NCI-H1417 (cell line): ENCODE measurements around the gene TALDO1.

Source experiments
- DNase-seq, 3 experiments: peaks; one replicate each; lab custom pipeline; 2025; lab: John Stamatoyannopoulos, UW

Gene TALDO1

GRCh38 chr11:747158-748006, at the start of gene TALDO1:
Gene TALDO1, plus strand, starts transcription at chr11:747464. Its CDS starts 18 bp downstream, at chr11:747482.
- peak; percentile 92 to 96 (median 93) for DNase-seq

GRCh38 chr11:697811-698311, 49.4 kb upstream of the TALDO1 start:
- no peak for DNase-seq

GRCh38 chr11:698493-699115, 48.7 kb upstream of the TALDO1 start:
- no peak for DNase-seq

DNA sequence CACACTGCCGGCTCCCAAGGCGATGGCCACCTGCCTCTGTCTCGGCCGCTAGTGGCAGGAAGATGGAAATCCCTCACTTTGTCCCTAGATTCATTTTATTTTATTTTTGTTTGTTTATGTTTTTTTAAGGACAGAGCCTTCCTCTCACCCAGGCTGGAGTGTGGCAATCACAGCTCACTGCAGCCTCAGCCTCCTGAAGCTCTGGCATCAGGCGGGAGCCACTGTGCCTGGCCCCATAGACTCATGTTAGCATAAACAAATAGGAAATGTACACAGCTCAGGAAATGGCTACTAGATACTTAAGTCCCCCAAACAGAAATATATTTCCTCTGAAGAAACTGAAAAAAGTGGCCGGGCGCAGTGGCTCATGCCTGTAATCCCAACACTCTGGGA, 48.2 kb upstream of the TALDO1 start:
- DNase-seq, result no peak

DNA sequence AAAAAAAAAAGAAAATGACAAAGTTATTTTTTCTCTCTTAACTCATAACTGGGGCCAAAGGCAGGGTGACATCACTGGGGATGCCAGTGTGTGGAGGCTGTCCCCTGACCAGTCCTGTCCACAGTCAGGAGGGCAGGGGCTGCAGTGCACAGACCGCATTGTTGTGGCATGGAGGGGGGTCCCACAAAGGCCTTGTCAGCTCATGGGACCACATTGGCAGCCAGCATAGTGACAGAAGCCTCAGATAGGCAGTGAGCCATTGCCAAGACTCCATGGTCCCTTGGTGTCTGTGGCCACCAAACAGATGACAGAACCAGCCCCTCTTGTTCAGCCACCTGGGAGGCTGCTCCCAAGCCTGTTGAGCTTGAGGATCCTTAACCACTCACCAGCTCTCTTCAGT, 47.5 kb upstream of the TALDO1 start:
- peak in 1 of 3 experiments; percentile 60 for DNase-seq

- no peak for DNase-seq
Observed at GRCh38 chr11:701741-702461, 45.4 kb upstream of the TALDO1 start.

DNA sequence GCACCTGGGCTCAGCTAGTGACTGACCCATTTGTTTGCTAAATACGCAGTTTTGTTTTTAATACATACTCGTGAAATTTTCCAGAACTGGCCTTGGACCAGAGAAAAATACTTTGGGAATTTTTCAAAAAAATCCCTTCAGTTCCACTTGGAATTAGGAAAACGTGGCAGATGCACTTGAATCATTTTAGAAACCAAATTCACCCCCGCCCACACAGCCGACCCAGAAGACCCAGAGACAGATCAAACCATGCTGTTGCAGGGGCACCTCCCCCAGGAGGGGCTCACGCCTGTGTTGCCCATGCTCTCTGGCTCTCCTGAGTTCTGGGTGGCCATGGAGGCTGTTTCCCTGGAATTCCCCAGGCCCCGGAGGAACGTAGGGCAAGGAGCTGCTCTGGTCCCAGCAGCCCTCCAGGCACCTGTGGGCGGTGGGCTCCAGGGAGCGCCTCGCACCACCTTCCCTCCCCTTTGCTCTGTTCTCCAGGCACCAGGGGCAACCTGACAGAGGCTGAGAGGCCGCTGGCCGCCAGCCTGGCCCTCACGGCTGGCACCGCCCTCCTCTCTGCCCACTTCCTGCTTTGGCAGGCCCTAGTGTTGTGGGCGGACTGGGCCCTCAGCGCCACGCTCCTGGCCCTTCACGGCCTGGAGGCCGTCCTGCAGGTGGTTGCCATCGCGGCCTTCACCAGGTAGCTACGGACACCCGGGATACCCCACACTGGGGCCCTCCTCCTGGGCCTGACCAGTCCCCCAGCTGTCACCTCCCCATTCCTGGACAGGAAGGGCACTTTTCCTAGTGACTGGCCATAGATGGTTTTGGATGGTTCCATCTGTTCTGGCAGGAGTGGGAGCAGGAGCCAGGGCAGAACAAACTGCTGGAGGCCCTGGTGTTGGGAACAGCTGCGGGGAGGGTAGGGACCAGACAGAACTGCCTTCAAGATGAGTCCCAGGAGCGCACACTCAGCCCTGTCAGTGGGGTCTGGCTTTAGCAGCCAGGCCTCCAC, 44.5 kb upstream of the TALDO1 start:
- no peak for DNase-seq

- no peak for DNase-seq
Observed at GRCh38 chr11:703506-703905, 43.8 kb upstream of the TALDO1 start.

DNA sequence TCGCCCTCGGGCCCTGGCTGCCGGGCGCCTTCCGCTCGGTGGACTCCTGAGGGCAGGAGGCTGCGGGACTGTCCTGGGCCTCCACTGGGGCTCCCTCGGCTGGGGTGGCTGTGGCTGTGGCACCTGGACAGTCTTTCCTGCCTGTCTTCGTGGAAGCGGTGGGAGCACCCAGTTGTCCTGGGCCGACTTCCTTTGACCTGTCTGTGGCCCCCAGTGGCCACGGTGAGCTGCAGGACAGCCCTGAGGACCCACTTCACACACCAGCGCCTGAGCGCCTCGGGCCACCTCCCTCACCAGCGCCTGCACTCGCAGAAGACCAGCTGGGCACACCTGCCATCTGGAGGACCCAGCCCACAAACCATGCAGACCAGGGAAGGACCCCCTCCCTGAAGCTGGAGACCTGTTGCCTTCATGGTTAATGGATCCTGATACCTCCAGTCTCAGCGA, 43.0 kb upstream of the TALDO1 start:
- no peak for DNase-seq

- DNase-seq, result no peak
Observed at GRCh38 chr11:704781-705645, 42.3 kb upstream of the TALDO1 start.

DNA sequence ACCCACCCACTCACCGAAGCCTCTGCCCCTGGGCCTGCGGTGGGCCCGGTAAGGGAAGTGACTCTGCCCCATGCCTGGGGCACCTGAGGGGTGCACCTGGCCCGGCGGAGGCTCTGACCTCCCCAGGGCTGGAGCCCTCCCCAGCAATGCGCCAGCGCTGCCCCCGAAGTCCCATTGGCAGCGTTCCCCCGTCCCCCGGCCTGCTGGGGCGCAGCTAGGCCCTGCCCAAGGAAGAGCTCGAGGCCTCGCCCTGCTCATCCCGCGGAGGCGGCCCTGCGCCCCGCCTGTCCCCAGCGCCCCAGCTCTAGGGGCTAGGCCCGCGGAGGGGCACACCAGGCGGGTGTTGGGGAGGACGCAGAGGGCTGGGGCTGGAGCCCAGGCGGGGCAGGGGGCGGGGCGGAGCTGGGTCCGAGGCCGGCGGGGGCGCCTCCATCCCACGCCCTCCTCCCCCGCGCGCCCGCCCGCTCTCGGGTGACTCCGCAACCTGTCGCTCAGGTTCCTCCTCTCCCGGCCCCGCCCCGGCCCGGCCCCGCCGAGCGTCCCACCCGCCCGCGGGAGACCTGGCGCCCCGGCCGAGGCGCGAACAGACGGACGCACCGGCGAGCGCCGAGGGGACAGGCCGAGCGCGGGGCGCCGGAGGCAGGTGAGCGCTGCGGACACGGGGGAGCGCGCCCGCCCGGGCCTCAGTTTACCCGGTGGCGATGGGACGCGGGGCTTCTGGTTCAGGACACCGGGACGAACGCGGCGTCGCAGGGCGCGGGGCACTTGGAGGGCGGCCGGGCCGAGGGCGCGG, 41.4 kb upstream of the TALDO1 start, which contains the start of gene EPS8L2:
Gene EPS8L2 (plus strand): TSS at position 586 of the 793 bp plus-strand sequence. CDS start 3,177 bp downstream, outside the sequence.
- no peak for DNase-seq

DNA sequence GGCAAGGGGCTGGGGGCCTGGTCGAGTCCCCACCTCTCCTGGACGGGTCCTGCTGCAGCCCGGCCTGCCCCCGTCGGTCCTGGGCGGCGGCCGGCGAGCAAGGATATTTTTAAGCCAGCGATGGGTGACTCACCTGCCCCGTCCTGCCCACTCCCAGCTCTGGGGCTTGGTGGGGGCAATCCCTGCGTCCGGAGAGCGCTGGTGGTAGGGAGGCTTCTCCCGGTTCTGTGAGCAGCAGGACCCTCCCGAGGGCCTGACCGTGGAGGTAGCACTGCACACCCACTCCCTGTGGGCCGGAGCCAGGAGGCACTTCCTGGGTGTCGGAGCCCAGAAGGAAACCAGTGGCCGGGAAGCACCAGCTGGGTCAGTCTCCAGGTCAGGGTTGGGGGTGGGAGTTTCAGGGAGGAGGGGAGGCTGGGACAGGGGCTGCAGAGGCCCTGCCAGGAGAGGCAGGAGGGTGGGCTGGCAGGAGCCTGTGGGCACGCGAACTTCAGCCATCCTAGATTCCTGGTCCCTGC, 40.8 kb upstream of the TALDO1 start:
- no peak for DNase-seq

DNA sequence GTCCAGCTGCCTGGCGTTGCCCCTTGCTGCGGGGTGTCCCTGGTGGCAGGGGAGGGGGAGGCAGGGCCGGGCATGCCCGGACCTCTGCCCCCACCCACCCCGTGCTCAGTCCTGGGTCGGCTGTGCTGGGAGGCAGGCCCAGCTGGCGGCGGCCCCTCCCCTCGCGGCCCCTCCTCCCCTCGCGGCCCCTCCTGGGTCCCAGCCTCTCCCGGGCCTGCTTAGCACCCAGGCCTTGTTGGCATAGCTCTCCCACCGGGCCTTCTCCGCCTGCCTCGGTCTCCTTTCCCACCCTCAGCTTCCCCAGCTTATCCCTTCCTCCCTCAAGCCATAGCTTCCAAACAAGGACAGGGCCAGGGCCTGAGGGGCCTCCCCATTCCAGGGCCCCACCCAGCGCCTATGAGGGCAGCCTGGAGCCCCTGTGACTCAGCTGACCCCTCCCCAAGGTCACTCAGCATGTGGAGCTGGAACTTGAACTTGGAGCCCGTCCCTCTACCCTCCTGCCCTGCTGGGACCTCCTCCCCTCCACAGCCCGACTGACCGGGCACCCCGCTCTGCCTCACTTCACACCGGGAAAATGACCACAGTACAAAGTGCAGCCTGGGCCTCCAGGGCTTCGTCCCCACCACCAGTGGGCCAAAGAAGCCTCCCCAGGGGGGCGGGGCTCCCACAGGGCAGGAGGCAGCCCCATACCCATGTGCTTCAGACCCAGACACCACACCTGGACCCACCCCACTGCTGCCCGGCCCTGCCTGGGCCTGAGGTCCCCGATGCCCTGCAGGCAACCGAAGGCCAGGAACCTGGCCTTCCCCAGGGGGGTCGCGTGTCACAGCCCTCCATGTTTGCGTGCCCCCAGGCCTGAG, 40.1 kb upstream of the TALDO1 start:
- DNase-seq, result no peak

GRCh38 chr11:707817-708420, 39.3 kb upstream of the TALDO1 start:
- DNase-seq, result no peak

DNA sequence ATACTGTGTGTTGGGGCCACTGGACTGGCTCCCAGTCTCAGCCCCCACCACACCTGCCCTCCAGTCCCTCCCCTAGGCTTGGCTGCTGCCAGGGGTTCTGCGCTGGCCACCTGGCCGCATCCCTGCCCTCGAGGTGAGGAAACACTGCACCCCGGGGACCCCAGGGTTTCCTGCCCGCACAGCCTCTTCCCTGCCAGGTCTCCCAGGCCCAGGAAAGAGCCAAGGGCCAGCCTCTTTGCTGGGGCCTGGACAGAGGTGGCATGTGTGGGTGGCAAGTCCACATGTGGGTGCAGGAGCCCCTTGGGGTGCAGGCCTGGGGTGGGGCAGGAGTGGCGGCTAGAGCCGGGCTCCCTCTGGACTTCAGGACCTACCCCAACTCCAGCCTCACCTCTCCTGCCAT, 38.8 kb upstream of the TALDO1 start:
- DNase-seq, result no peak

DNA sequence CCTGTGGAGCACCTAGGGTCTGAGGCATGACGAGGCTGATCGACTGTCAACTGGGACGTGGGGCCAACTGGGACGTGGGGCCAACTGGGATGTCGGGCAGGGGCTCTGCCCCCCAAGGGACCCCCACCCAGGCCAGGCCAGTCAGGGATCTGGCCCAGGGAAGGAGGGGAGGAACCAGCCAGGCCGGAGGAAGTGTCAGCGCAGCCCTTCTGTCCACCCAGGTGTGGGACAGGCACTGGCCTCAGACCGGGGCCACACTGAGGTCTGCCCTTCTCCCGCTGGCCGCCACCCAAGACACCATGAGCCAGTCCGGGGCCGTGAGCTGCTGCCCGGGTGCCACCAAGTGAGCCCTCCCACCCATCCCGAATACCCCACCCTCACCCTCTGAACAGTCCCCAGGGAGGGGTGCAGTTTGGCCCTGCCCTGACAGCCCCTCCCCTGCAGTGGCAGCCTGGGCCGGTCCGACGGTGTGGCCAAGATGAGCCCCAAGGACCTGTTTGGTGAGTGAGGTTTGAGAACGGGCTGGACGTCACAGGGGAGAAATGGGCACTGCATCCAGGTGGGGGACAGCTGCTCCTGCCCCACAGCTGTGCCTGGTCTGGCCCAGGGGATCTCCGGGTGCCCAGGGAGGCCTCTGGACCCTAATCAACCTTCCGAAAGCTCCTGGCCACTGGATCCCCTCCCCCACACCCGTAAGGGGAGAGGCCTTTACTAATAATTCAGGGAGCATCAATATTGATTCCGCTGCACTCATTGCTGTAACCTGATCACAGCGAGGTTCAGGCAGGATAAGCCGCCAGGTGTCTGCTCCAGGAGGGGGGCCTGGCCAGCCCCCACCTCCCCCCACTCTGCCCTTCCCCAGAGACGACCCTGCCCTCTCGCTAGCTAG, 37.9 kb upstream of the TALDO1 start:
- DNase-seq, result no peak

DNA sequence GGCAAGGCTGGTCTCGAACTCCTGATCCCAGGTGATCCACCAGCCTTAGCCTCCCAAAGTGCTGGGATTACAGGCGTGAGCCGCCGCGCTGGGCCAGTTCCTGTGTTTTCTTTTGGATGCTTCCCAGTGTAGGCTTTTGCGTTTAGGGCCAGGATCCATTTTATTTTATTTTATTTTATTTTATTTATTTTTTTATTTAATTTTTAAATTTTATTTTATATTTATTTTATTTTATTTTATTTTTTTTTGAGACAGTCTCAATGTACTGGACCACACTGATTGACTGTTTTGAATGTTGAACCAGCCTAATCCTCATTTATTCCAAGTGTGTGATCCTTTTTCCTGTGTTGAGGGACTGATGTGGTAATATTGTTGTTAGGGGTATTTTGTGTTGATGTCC, 32.8 kb upstream of the TALDO1 start:
- DNase-seq, result no peak
